AG04450 (cell line): Measurements from ENCODE around the gene ANKS6. TPM values are rescaled to one million over a fixed set of nuclear protein-coding genes. Genes with fewer than 3 reads are reported as not detected.
A peak's percentile ranks its signal among the peaks of the same experiment; 100 is the strongest.

Experiments used
- CTCF ChIA-PET: fragments of 300-600, 350-600 bp; formaldehyde crosslinking; extraction: SDS; loops from one replicate; lab custom pipeline; 2022; ENCODE audit warnings: antibody characterized with exemption, inconsistent platforms; lab: Charles Lee
- POLR2A ChIA-PET: fragments of 350-600 bp; formaldehyde crosslinking; extraction: SDS; loops from one replicate; lab custom pipeline; 2021; ENCODE audit warnings: antibody characterized with exemption, inconsistent platforms; lab: Yijun Ruan, JAX
- DNase-seq: peaks from one replicate; pipeline ENCODE4 v3.0.0-alpha.2; 2011; ENCODE audit warnings: low read depth, low spot score
- H3K27ac ChIP-seq: one replicate; pipeline ENCODE4 v1.5.1; 2012; ENCODE audit warnings: low read depth, low read length, control low read depth
- H3K27me3 ChIP-seq: one replicate; pipeline ENCODE4 v1.6.0; 2012; ENCODE audit warnings: low read length; ENCODE audit not compliant: control insufficient read depth, insufficient read depth
- H3K4me3 ChIP-seq: 2 replicates; pipeline ENCODE4 v1.5.1; 2011; ENCODE audit warnings: mild to moderate bottlenecking, low read depth, low read length, control low read depth
- H3K9me3 ChIP-seq: 2 replicates; pipeline ENCODE4 v1.5.1; 2012; ENCODE audit warnings: low read length; ENCODE audit not compliant: control insufficient read depth, insufficient read depth
- CTCF ChIP-seq: IDR thresholded peaks from 2 replicates; pipeline ENCODE4 v1.5.1; 2011; ENCODE audit warnings: low read depth, low read length, control low read depth, inconsistent platforms
- polyA plus RNA-seq: library from polyadenylated mRNA; depleted of rRNA; stranded (reverse); fragments of >200 nt; gene quantifications from 2 replicates; pipeline ENCODE4 v1.2.3, GENCODE V29; 2011

The ANKS6 gene
- polyA plus RNA-seq, 1 experiment, result 10.5 TPM

DNA sequence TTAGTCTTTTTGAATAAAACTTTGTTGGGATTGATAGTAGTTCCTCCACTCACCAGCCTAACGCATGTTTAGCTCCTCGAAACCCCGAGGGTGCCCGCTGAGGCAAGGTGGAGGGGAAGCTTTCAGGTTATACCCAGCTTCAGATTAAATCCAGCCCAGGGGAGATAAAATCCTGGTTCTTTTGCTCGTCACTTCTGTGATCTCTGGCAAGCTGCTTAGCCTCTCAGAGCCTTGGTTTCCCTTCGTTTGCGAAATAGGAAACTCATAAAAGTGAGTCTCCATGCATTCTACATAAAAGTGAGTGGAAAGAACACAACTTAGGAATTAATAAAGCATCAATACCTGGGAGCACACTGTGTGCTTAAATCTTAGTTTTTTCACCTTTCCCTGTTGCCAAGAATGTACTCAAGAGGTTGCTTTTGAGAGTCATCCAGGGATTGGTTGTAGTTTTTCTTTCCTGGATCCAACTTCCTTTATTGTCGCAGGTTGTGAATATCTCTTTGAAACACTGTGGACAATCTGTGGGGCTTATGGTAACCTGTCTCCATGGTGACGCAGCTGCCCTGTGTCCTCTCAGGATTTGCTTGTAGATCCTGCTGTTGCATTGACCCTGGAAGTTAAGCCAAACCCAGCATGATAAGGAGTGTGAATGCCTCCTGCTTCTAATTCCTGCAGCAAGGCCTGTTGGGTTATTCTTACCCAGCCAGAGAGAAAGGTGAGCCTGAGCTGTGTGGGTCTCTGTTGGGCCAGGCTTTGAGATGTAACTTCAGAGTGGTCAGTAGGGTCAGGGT, 13.2 kb upstream of the ANKS6 start:
- CTCF ChIA-PET, result no interaction called here
- peaks cover 10% of the 10 kb centered on the region for H3K27me3 ChIP-seq
- POLR2A ChIA-PET, result no interaction called here
- no peak for DNase-seq
- H3K27ac ChIP-seq, result no peak overlapping the region
- no peak overlapping the region for H3K4me3 ChIP-seq
- no peak for TF ChIP-seq CTCF
- no peaks in the 10 kb centered on the region; the same call in 1 of the 2 replicates for H3K9me3 ChIP-seq

GRCh38 chr9:98808875-98809274, 12.5 kb upstream of the ANKS6 start:
- Histone ChIP-seq H3K27ac (no peak overlapping the region), H3K27me3 (peaks cover 10% of the 10 kb centered on the region), H3K4me3 (no peak overlapping the region), H3K9me3 (no peaks in the 10 kb centered on the region; the same call in 1 of the 2 replicates)
- ChIA-PET POLR2A (no interaction called here), CTCF (no interaction called here)
- no peak for DNase-seq
- TF ChIP-seq CTCF, result no peak

GRCh38 chr9:98808411-98808815, 12.1 kb upstream of the ANKS6 start:
- Histone ChIP-seq H3K27me3 (peaks cover 11% of the 10 kb centered on the region), H3K27ac (no peak overlapping the region), H3K9me3 (no peaks in the 10 kb centered on the region; the same call in 1 of the 2 replicates), H3K4me3 (peak overlapping the region; percentile 66)
- POLR2A ChIA-PET, result no interaction called here
- DNase-seq, result no peak
- CTCF ChIA-PET, result interaction anchor here (0.8 to 3.6 kb wide), 3 partner anchors 16 to 329 kb away, joined by 3 to 15 read pairs (median 4); no protein-coding TSS in a partner anchor
- no peak for TF ChIP-seq CTCF

DNA sequence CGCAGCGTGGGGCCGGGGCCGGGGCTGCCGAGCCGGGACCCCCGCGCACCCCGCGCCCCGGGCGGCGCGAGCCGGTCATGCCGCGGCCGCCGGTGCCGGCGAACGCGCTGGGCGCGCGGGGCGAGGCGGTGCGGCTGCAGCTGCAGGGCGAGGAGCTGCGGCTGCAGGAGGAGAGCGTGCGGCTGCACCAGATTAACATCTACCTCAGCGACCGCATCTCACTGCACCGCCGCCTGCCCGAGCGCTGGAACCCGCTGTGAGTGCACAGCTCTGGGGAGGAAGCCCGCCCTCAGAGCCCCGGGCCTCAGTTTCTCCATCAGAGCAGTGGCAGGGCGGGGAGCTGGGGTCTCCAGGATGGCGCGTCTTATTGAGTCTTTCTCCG, 11.4 kb upstream of the ANKS6 start:
- H3K9me3 ChIP-seq, result no peaks in the 10 kb centered on the region; the same call in 1 of the 2 replicates
- no peak for DNase-seq
- ChIA-PET POLR2A (no interaction called here), CTCF (interaction anchor here (0.7 to 3.6 kb wide), 4 partner anchors 16 to 330 kb away, joined by 3 to 15 read pairs (median 4); no protein-coding TSS in a partner anchor)
- no peak overlapping the region for H3K27ac ChIP-seq
- peaks cover 17% of the 10 kb centered on the region for H3K27me3 ChIP-seq
- H3K4me3 ChIP-seq, result peak overlapping the region; percentile 66
- TF ChIP-seq CTCF, result no peak
